LNCaP clone FGC (cell line): ENCODE results near the gene KRTAP4-4.

Experiments
- DNase-seq: peaks from one replicate; pipeline ENCODE4 v3.0.0-alpha.2; 2011; ENCODE audit warnings: low read depth
- H3K4me3 ChIP-seq: 2 replicates; pipeline ENCODE4 v1.5.1; 2011; ENCODE audit warnings: mild to moderate bottlenecking, low read depth, low read length, control low read depth
- TF ChIP-seq, protein P1 (sequence below): IDR thresholded peaks from 2 replicates; pipeline ENCODE4 v1.5.1; 2012; ENCODE audit warnings: mild to moderate bottlenecking; ENCODE audit not compliant: control insufficient read depth, insufficient read depth; ENCODE audit errors: extremely low read depth

The KRTAP4-4 gene

DNA sequence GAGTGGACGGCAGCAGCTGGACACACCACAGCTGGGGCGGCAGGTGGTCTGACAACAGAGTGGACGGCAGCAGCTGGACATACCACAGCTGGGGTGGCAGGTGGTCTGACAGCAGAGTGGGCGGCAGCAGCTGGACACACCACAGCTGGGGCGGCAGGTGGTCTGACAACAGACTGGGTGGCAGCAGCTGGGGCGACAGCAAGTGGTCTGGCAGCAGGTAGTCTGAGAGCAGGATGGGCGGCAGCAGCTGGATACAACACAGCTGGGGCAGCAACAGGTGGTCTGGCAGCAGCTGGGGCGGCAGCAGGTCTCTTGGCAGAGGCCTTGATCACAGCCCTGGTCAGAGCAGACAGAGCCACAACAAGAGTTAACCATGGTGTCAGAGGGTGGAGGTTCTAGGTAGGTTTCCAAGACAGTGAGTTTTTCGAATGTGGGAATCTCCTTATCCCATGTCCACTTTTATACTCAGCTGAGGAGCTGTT, 24.0 kb upstream of the KRTAP4-4 start, which contains the start of gene KRTAP4-1:
Gene KRTAP4-1 (minus strand): TSS at position 432 of the 482 bp plus-strand sequence. CDS start 57 bp downstream, at position 375.
- no peak for DNase-seq
- TF ChIP-seq, protein P1, sequence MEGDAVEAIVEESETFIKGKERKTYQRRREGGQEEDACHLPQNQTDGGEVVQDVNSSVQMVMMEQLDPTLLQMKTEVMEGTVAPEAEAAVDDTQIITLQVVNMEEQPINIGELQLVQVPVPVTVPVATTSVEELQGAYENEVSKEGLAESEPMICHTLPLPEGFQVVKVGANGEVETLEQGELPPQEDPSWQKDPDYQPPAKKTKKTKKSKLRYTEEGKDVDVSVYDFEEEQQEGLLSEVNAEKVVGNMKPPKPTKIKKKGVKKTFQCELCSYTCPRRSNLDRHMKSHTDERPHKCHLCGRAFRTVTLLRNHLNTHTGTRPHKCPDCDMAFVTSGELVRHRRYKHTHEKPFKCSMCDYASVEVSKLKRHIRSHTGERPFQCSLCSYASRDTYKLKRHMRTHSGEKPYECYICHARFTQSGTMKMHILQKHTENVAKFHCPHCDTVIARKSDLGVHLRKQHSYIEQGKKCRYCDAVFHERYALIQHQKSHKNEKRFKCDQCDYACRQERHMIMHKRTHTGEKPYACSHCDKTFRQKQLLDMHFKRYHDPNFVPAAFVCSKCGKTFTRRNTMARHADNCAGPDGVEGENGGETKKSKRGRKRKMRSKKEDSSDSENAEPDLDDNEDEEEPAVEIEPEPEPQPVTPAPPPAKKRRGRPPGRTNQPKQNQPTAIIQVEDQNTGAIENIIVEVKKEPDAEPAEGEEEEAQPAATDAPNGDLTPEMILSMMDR, result no peak
- H3K4me3 ChIP-seq, result no peak within 1 kb of the TSS

DNA sequence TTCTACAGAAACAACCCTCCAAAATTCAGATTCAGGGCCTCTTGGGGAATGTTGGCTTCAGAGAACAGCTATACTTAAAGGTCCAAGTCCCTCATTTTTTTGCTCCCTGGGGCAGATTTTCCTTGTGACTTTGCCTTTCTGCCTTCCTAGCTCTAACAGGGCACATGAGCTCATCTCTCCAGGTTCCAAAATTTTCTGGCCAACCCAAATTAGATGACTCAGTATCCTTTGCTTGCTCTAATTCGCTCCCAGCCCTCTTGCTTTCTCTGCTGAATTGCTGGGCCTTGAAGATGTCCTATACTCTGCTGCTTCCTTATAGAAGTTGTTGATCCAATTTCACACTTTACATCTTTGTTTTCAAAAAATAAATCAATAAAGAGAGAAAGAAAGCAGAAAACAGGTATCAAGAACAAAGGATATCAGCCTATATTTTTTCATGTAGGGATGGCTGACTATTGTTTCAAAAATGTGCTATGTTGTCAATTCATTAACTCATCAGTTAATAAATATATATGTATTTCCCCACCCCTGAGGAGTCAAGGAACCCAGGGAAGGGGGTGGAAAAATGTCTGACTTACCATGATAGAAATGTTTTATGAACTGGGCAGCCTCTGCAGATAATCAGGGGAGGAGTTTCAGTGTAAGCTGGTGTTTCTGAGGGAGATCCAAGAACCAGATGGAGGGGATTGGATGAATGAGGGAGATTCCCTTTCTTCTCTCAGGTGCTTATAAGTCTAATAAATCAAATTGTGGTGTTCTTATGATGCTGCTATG, 18.5 kb upstream of the KRTAP4-4 start:
- no peak overlapping the region for H3K4me3 ChIP-seq
- TF ChIP-seq, protein P1, result no peak
- DNase-seq, result no peak

DNA sequence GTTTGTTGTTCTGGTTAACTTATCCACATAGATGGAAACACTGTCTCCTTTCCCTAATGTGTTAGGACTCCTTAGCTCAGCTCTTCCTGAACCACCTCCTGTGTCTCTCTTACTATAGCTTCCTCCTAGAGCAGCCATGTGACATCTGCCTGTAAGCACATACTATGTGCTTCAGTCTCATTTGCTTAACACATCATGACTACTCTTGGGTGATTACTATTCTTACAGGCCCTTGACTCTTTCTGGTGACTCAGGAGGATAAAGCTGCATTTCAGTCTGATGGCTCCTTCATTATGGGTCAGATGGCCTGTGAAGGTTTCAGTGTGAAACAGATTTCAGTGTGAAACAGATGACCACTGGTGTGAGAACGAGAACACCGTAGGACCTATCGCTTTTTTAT, 17.8 kb upstream of the KRTAP4-4 start:
- no peak for DNase-seq
- no peak overlapping the region for H3K4me3 ChIP-seq
- TF ChIP-seq, protein P1, result no peak

DNA sequence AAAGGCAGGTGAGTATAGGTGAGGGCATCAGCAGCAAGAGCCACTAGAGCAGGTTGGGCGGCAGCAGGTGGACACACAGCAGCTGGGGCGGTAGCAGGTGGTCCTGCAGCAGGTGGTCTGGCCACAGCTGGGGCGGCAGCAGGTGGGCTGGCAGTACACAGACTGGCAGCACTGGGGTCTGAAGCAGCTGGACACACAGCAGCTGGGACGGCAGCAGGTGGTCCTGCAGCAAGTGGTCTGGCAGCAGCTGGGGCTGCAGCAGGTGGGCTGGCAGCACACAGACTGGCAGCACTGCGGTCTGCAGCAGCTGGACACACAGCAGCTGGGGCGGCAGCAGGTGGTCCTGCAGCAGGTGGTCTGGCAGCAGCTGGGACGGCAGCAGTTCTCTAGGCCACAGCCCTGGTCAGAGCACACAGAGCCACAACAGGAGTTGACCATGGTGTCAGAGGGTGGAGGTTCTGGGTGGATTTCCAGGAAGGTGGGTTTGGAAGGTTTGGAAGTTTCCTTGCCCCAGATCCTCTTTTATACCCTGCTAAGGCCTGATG, 17.3 kb upstream of the KRTAP4-4 start, which contains the start of gene KRTAP4-2:
Gene KRTAP4-2 (minus strand): TSS at position 495 of the 545 bp plus-strand sequence. CDS start 57 bp downstream, at position 438.
- DNase-seq, result no peak
- TF ChIP-seq, protein P1, result no peak

DNA sequence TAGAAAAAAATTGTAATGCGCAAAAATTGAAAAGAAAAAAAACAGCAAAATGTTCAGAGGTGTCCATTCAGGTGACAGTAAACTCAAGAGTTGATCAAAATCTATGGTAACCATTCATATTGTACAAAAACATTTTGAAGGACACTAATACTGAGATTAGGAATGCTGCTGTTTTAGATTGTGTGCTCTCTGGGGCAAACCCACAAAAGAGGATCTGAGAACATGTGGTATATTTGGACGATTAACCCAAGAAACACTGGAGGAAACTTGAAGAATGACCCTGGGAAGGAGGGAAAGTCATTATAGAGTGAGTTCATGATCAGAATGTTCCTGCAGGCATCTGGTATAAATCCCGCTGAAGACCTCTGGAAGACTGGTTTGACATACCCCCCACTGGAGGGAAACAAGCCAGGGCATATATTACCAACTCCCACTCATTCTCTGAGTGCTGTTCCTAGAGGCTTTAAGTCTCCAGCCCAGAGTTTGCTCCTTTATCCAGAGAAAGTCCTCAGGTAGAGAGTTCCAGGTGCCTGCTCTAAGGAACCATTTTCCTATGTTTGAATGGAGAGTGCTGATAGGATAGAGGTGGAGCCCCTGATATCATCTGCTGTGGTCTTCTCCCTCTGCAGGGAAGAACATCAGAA, 16.3 kb upstream of the KRTAP4-4 start:
- no peak overlapping the region for H3K4me3 ChIP-seq
- TF ChIP-seq, protein P1, result no peak
- no peak for DNase-seq

More for the DNA sequence above, 17.3 kb upstream of the KRTAP4-4 start, which contains the start of gene KRTAP4-2:
- no peak within 1 kb of the TSS for H3K4me3 ChIP-seq

DNA sequence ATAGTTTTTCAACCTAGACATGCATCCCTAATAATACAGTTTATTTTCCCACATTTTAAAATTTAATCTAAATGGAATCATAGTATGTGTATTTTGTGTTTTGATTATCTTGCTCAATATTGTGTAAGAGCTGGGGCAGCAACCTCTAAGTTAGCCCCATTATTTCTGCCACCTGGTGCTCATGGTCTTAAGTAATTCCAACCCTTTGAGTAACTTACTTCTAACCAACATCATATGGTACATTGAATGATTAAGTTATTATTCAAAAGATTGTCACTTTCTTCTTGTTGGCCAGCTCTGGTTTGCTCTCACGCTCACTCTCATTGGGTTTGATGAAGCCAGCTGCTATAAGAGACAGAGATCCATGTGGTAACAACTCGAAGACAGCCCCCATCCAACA, 11.3 kb upstream of the KRTAP4-4 start:
- TF ChIP-seq, protein P1, result no peak
- DNase-seq, result no peak
- no peak overlapping the region for H3K4me3 ChIP-seq
